Small intestine (tissue), 7 donors: ENCODE measurements around the gene HMGB2. TPM values are rescaled to one million over a fixed set of nuclear protein-coding genes. Genes with fewer than 3 reads are reported as not detected.
A peak's percentile ranks its signal among the peaks of the same experiment; 100 is the strongest.

Experiments
- DNase-seq, 2 donors: peaks; one replicate each; pipeline versions ENCODE4 v3.0.0 to v3.0.0-alpha.2; 2013
- FAIRE-seq: peaks from 2 replicates; lab custom pipeline; 2012; peaks lifted over from hg19 to GRCh38; lab: Jason Lieb, UNC
- H3K27ac ChIP-seq, 3 donors: one replicate each; pipeline ENCODE4 v1.5.1; 2013; ENCODE audit warnings: low read length in 2 of 3, mild to moderate bottlenecking in 2 of 3, control low read depth in 1 of 3, inconsistent platforms in 1 of 3, low read depth in 1 of 3, moderate library complexity in 1 of 3
- H3K27me3 ChIP-seq, 3 donors: one replicate each; pipeline ENCODE4 v1.6.1; 2013; ENCODE audit warnings: low read length in 3 of 3, inconsistent platforms in 1 of 3; ENCODE audit not compliant: control insufficient read depth in 3 of 3, insufficient read depth in 3 of 3
- H3K36me3 ChIP-seq, 3 donors: one replicate each; pipeline ENCODE4 v1.6.1; 2013; ENCODE audit warnings: low read length in 3 of 3, inconsistent platforms in 1 of 3, low read depth in 1 of 3, mild to moderate bottlenecking in 1 of 3, moderate library complexity in 1 of 3; ENCODE audit not compliant: control insufficient read depth in 3 of 3, insufficient read depth in 2 of 3
- H3K4me1 ChIP-seq, 3 donors: one replicate each; pipeline ENCODE4 v1.6.1; 2013; ENCODE audit warnings: low read length in 2 of 3, inconsistent platforms in 1 of 3, low read depth in 1 of 3, mild to moderate bottlenecking in 1 of 3, moderate library complexity in 1 of 3; ENCODE audit not compliant: control insufficient read depth in 3 of 3, insufficient read depth in 2 of 3
- H3K4me3 ChIP-seq, 3 donors: one replicate each; pipeline ENCODE4 v1.5.1; 2013; ENCODE audit warnings: low read length in 3 of 3, control low read depth in 1 of 3, inconsistent platforms in 1 of 3, low read depth in 1 of 3, mild to moderate bottlenecking in 1 of 3, moderate library complexity in 1 of 3
- H3K9me3 ChIP-seq, 2 donors: one replicate each; pipeline ENCODE4 v1.6.1; 2013; ENCODE audit warnings: low read depth in 1 of 2, low read length in 1 of 2; ENCODE audit not compliant: control insufficient read depth in 2 of 2, insufficient read depth in 1 of 2
- WGBS, 3 donors: extraction: QIAGEN DNeasy Blood & Tissue Kit; methylation state at CpG; one replicate each; pipeline ENCODE4 v1.1.7; 2013; 5-methylcytosine and 5-hydroxymethylcytosine counted together
- polyA plus RNA-seq, 4 donors: library from polyadenylated mRNA; stranded (reverse) in 3 of 4; unstranded in 1 of 4; fragments of 200-250 nt in 3 of 4; fragments of 120-200 nt in 1 of 4; gene quantifications; one replicate each; pipeline versions ENCODE4 v1.2.1 to v1.2.3, GENCODE V29; 2013
- donor health status: healthy with polysubstance abuse.
- donor health status: control.
- donor health status: control.
- donor health status: Bipolar disorder and iron deficiency.
- donor health status: healthy.

Gene HMGB2
- polyA plus RNA-seq, 4 donors, result 46.5 to 274 (median 122) TPM

DNA sequence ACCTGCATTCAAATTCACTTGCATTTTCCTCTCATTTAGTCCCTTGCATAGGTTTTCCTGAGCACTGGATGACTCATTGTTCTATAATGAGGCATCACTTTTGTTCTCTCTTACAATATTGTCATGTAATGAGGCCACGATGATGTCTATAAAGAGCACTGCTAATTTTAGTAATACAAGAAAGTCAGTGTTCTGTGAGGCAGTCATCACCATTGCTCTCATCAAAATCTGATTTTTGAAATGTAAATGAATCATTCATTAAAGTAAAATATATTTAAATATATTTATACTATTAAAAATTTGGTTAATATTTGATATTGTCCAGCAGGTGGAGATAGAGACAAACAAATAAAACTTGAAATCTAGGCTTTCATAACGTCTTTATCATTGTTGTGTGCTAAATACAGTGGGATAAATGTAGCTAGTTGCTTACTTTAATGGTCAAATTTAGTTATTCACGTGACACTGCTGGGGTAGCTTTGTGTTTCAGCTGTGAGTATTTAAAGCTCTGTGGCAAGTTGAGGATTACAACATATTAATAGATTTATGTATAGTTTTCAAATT is 15.4 kb downstream of the HMGB2 start:
- no peaks in the 10 kb centered on the region for H3K4me1 ChIP-seq
- no peaks in the 10 kb centered on the region for H3K27me3 ChIP-seq
- peak; percentile 83 for FAIRE-seq
- no peak overlapping the region for H3K27ac ChIP-seq
- H3K36me3 ChIP-seq, result peaks cover 0 to 19% (median 11%) of the 10 kb centered on the region in 3 donors
- DNase-seq, result peak; percentile 16 to 33
- H3K4me3 ChIP-seq, result no peak overlapping the region
- WGBS, 3 donors, result 27 to 28% (median 28%) methylated on average over 3 of the region's 3 CpGs
- no peaks in the 10 kb centered on the region for H3K9me3 ChIP-seq

GRCh38 chr4:173318240-173318639 is 15.9 kb downstream of the HMGB2 start:
- FAIRE-seq, result no peak
- no peaks in the 10 kb centered on the region for H3K4me1 ChIP-seq
- no peak overlapping the region for H3K27ac ChIP-seq
- peaks cover 0 to 19% (median 11%) of the 10 kb centered on the region in 3 donors for H3K36me3 ChIP-seq
- no peaks in the 10 kb centered on the region for H3K9me3 ChIP-seq
- DNase-seq, result no peak
- H3K27me3 ChIP-seq, result no peaks in the 10 kb centered on the region
- H3K4me3 ChIP-seq, result no peak overlapping the region

- FAIRE-seq, result no peak
- Histone ChIP-seq H3K27me3 (no peaks in the 10 kb centered on the region), H3K9me3 (no peaks in the 10 kb centered on the region), H3K36me3 (peaks cover 0 to 16% (median 14%) of the 10 kb centered on the region in 3 donors), H3K4me3 (no peak overlapping the region), H3K27ac (no peak overlapping the region), H3K4me1 (no peaks in the 10 kb centered on the region)
- WGBS, 3 donors, result 78 to 90% (median 85%) methylated on average over 3 of the region's 3 CpGs
- no peak for DNase-seq
Measured at GRCh38 chr4:173317004-173317403, 17.2 kb downstream of the HMGB2 start.

GRCh38 chr4:173316060-173316459 is 18.1 kb downstream of the HMGB2 start:
- no peaks in the 10 kb centered on the region for H3K9me3 ChIP-seq
- FAIRE-seq (no peak), DNase-seq (no peak)
- H3K27me3 ChIP-seq, result no peaks in the 10 kb centered on the region
- WGBS, 3 donors, result 71 to 86% (median 85%) methylated on average over 2 of the region's 2 CpGs
- no peaks in the 10 kb centered on the region for H3K4me1 ChIP-seq
- H3K27ac ChIP-seq, result no peak overlapping the region
- H3K36me3 ChIP-seq, result peaks cover 0 to 16% (median 13%) of the 10 kb centered on the region in 3 donors
- no peak overlapping the region for H3K4me3 ChIP-seq

DNA sequence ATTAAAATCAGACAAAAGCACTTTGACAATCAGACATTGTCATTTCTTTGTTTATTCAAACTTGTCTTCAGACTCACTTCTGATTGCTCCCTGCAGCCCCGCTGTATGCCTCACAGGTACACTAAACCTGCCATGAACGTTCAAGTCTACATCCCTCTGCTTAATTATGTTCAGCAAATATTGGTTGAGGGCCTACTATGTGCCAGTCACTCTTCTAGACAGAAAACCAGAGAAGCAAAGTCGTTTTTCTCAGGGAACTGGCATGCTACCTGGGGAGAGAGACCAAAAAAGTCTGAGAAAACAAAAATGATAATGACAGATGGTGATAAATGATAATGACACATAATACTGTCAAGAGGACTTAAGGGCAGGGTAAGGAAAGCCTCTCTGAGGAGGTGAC is 19.4 kb downstream of the HMGB2 start:
- H3K4me3 ChIP-seq, result no peak overlapping the region
- FAIRE-seq (no peak), DNase-seq (no peak)
- H3K36me3 ChIP-seq, result peaks cover 0 to 22% (median 12%) of the 10 kb centered on the region in 3 donors
- WGBS, 3 donors, result 83 to 89% (median 85%) methylated on average over 3 of the region's 3 CpGs
- no peaks in the 10 kb centered on the region for H3K9me3 ChIP-seq
- no peaks in the 10 kb centered on the region for H3K4me1 ChIP-seq
- H3K27ac ChIP-seq, result no peak overlapping the region
- no peaks in the 10 kb centered on the region for H3K27me3 ChIP-seq

GRCh38 chr4:173311368-173311767 is 22.8 kb downstream of the HMGB2 start:
- WGBS, 3 donors, result 90 to 100% (median 96%) methylated on average over 4 of the region's 4 CpGs
- H3K9me3 ChIP-seq, result no peaks in the 10 kb centered on the region
- H3K27me3 ChIP-seq, result no peaks in the 10 kb centered on the region
- H3K36me3 ChIP-seq, result peaks cover 0 to 29% (median 8%) of the 10 kb centered on the region in 3 donors
- no peaks in the 10 kb centered on the region for H3K4me1 ChIP-seq
- no peak for DNase-seq
- no peak overlapping the region for H3K4me3 ChIP-seq
- FAIRE-seq, result no peak
- H3K27ac ChIP-seq, result no peak overlapping the region

DNA sequence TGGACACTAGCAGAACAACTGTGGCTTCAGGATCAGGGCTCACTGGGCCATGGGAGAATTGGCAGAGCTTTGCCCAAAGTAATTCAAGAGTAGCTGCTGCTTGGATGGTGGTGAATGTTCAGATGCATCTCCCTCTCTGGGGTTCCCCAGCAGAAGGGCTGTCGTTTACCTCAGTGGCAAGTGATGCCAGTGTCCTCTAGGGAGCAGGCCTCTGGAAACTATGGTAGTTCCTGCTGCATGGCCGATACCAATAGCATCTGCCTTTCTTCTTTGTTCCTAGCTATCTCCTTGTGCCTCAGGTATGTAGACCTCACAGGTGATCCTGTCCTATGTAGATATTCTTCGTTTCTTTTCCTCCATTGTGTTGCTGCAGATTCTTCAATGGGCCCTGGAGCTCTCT is 26.4 kb downstream of the HMGB2 start:
- no peak overlapping the region for H3K27ac ChIP-seq
- DNase-seq (no peak), FAIRE-seq (no peak)
- no peaks in the 10 kb centered on the region for H3K27me3 ChIP-seq
- H3K36me3 ChIP-seq, result peaks cover 0 to 23% (median 5%) of the 10 kb centered on the region in 3 donors
- 95 to 99% (median 96%) methylated on average over 3 of the region's 3 CpGs for WGBS, 3 donors
- H3K4me1 ChIP-seq, result no peaks in the 10 kb centered on the region
- H3K9me3 ChIP-seq, result no peaks in the 10 kb centered on the region
- no peak overlapping the region for H3K4me3 ChIP-seq

GRCh38 chr4:173301518-173302201 is 32.5 kb downstream of the HMGB2 start:
- Histone ChIP-seq H3K27me3 (no peaks in the 10 kb centered on the region), H3K9me3 (no peaks in the 10 kb centered on the region), H3K36me3 (peaks cover 0 to 7% (median 5%) of the 10 kb centered on the region in 3 donors), H3K4me3 (no peak overlapping the region), H3K4me1 (no peaks in the 10 kb centered on the region), H3K27ac (peak overlapping the region in 1 of 3 donors; percentile 20)
- FAIRE-seq, result no peak
- 33 to 42% (median 33%) methylated on average over 5 of the region's 5 CpGs for WGBS, 3 donors
- peak; percentile 31 to 36 for DNase-seq
